HG02970 (cell line): ENCODE measurements around the gene UQCC2.

ENCODE experiments used
- ATAC-seq: cut with Tn5 transposase; IDR thresholded peaks from one replicate; pipeline ENCODE4 v1.9.1; 2021; ENCODE audit warnings: mild to moderate bottlenecking, moderate library complexity, moderate number of reproducible peaks; ENCODE audit not compliant: unreplicated experiment, low FRiP score

UQCC2 gene

GRCh38 chr6:33692760-33693158 lies 18.7 kb downstream of the UQCC2 start:
- no peak for ATAC-seq

DNA sequence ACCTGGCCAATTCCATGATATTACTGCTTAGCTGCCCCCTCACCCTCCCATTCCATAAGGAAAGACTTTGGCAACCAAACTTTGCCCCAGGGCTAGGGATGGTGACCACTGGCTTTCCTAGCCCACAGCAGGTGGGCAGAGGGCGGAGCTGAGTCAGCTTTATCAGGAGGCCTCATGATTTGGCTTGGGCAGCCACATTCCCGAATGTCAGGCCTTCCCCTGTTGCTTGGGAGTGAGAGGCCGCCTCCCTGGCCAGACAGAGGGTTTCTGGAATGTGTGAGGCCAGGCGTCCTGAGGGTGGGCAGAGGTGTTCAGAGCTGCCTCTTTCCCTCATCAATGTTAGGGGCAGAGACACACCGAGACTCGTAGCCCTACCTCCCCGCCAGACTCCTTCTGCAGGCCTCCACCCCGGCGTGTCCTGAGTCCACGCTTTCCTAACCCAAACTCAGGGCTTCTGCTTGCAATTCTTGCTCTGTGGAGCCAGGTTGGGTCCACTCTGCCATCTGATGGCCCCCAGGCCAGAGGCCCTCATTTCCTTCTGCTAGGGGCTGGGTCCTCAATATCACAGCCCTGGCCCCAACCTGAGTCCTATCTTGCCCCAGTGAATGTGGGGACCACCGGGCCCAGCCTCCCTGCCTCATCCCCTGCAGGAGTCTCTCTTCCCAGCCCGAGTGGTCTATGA lies 19.3 kb downstream of the UQCC2 start:
- ATAC-seq, result no peak

DNA sequence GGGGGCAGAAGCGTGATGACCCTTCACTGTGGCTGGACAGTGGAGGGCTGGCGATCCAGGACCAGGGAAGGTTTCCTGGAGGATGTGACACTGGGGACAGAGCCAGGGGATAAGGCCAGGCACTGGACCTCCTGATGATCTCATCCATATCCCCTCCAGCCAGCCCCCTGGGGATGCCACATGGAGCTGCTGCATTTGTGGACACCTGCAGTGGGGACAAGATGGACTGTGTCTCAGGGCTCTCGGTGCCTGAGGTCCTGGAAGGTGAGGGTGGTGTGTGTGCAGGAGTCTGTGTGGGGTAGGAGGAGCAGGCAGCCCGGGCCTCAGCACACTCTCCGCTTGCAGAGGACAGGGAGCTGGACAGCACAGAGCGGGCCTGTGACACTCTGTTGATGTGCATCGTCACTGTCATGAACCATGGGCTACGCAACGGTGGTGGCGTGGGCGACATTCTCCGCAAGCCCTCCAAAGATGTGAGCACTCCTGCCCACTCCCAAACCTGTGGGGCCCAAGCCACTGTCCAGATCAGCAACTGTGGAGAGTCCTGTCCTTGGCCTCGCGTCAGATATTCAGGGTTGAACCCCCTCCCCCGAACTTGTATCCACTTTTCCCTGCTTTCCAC lies 19.9 kb downstream of the UQCC2 start:
- ATAC-seq, result no peak

- no peak for ATAC-seq
These were observed 20.7 kb downstream of the UQCC2 start for GRCh38 chr6:33690766-33691165.

DNA sequence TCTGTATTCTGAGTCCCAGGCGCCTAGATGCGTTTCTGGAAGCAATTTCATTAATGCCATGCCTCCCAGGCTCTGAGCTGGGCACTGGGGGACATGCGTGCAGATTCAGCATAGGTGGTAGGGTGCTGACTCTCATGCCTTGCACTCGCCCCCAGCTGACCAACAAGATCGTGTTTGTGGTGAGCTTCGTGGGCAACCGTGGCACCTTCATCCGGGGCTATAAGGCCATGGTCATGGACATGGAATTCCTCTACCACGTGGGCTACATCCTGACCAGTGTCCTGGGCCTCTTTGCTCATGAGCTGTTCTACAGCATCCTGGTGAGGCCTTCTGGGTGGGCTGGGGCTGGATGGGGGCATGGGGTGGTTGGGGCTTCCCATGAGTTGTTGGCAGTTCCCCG lies 21.6 kb downstream of the UQCC2 start:
- ATAC-seq, result no peak

DNA sequence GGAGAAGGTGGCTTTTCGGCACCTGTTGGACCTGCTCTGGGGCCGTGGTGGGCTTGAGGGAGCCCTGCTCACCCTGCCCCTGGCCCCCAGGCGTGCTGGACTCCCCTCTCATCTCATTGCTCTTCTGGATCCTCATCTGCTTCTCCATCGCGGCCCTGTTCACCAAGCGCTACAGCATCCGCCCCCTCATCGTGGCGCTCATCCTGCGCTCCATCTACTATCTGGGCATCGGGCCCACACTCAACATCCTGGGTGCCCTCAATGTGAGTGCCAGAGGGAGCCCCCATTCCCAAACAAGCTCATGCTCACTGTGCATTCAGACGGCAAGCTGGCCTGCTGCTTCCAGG lies 22.4 kb downstream of the UQCC2 start:
- ATAC-seq, result no peak

GRCh38 chr6:33688451-33689147 lies 22.9 kb downstream of the UQCC2 start:
- ATAC-seq, result no peak

- ATAC-seq, result no peak
These were observed 23.5 kb downstream of the UQCC2 start for GRCh38 chr6:33688006-33688405.

GRCh38 chr6:33686981-33687975 lies 24.2 kb downstream of the UQCC2 start:
- ATAC-seq, result no peak

GRCh38 chr6:33686225-33686924 lies 25.1 kb downstream of the UQCC2 start:
- no peak for ATAC-seq

- ATAC-seq, result no peak
These were observed 25.9 kb downstream of the UQCC2 start for GRCh38 chr6:33685411-33686224.

GRCh38 chr6:33684983-33685382 lies 26.5 kb downstream of the UQCC2 start:
- no peak for ATAC-seq

GRCh38 chr6:33684428-33684896 lies 27.0 kb downstream of the UQCC2 start:
- no peak for ATAC-seq

- no peak for ATAC-seq
These were observed 27.7 kb downstream of the UQCC2 start for GRCh38 chr6:33683576-33684427.

DNA sequence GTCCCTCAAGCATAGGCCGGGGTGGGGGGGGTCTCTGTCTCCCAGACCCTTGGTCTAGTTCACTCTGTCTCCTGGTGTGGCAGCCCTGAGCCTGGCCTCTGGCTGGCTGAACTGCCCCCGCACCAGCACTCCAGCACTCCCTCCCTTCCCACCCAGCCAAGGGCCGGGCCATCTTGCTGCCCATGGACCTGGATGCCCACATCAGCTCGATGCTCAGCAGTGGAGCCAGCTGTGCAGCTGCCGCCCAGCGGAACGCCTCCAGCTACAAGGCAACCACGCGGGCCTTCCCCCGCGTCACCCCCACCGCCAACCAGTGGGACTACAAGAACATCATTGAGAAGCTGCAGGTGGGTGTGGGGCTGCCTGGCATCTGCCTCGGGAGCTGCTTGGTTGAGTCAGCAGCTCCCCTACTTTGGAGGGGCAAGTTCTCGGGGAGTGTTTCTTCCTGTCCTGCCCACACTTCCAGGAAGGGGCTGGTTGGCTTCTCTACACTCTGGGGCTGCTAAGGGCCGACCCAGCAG lies 28.4 kb downstream of the UQCC2 start:
- no peak for ATAC-seq

- no peak for ATAC-seq
These were observed 29.2 kb downstream of the UQCC2 start for GRCh38 chr6:33682341-33682740.

- ATAC-seq, result no peak
These were observed 31.7 kb downstream of the UQCC2 start for GRCh38 chr6:33679761-33680160.

GRCh38 chr6:33678932-33679490 lies 32.5 kb downstream of the UQCC2 start:
- ATAC-seq, result no peak
